Globus pallidus (tissue), 1 donor: ENCODE data around the gene OVCA2.

ENCODE experiments used
- DNase-seq: peaks from one replicate; pipeline ENCODE4 v3.0.0-alpha.2; 2015; ENCODE audit warnings: low spot score

The OVCA2 gene

GRCh38 chr17:2013994-2014317, 27.9 kb upstream of the OVCA2 start:
- no peak for DNase-seq

DNA sequence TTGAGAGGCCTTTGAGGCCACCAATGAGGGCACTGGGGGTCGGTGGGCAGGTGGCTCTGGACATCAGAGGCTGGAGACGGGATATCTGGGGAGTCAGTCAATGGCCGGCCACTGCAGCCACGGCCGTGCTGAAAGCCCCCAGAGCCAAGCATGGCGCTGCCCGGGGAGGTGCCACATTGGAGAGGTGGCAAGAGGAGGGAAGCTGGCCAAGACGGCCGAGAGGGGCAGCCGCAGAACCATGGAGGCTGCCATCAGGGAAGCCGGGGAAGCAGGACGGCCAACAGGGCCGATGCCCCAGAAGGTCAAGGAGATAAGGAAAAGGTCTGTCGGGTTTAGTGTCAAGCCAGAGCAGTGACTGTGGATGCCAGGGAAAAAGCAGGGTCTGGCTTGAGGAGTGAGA, 26.5 kb upstream of the OVCA2 start:
- DNase-seq: no peak

GRCh38 chr17:2016494-2016893, 25.3 kb upstream of the OVCA2 start:
- no peak for DNase-seq

GRCh38 chr17:2017274-2017941, 24.4 kb upstream of the OVCA2 start:
- DNase-seq: no peak

- no peak for DNase-seq
These were observed 22.9 kb upstream of the OVCA2 start for GRCh38 chr17:2018716-2019510.

DNA sequence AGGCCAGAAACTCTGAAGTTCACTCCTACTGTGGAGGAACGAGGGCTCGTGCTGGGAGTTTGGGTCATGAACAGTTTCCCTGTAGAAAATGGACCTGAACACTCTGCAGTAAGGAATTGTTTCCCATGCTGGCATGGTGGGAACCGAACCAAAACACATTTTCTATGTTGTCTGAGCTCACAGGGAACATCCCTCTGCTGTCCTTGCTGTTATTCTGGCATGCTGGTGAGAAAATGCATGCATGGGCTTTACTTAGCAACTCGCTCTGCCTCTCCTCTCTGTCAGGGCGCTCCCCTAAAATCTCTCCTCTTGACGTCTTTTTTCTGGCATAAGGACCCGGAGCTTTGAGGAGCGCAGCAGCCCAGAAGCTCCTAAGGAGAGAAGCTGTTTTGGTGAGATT, 22.1 kb upstream of the OVCA2 start:
- DNase-seq: no peak

- no peak for DNase-seq
These were observed 21.1 kb upstream of the OVCA2 start for GRCh38 chr17:2020721-2021120.

DNA sequence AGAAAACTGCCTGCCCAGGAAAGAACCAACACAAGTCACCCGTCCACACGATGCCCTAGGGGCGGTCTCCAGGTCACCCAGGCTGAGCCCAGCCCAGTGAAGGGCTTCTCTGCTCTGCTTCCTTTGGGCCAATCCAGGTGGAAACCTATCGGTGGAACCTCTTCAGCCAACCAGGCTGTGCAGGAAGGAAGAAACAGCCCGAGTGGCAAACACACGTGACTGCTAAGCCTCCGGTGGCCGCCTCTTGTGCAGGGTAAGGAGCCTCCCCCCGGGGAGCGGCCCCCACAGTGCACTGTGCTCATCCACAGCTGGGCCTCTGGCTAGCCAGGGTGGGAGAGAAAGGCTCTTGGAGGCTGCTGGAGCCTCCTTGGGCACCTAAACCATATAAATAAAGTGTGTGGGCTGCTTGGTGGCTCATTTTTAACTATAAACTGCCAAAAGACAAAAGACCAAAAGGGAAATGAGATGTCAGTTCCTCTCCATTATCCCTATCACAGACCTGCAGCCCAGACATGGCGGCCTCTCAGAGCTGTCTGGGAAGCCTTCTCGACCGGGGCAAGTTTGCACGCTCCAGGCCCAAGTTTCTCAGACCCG, 19.1 kb upstream of the OVCA2 start:
- DNase-seq: no peak

GRCh38 chr17:2023256-2023655, 18.6 kb upstream of the OVCA2 start:
- DNase-seq: no peak

GRCh38 chr17:2023692-2024571, 17.9 kb upstream of the OVCA2 start:
- no peak for DNase-seq

- no peak for DNase-seq
These were observed 17.1 kb upstream of the OVCA2 start for GRCh38 chr17:2024572-2025219.

DNA sequence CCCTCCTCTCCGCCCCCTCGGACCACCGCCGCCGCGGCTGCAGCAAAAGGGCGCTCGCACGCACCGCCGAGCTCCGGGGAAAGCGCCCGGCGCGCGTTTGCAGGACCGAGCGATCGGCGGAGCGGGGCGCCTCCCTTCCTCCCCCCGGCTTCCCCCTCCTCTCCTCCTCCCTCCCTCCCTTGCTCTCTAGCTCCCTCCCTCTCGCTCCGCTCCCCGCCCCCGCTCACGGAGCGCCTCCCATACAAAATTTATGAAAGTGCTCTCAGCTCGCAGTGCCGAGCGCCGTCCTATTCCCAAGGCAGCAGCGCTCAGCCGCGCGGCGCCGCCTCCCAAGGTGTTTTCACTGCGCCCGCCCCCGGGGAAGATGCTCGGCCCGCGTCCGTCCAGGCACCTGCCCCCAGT, 16.6 kb upstream of the OVCA2 start, which contains the start of gene RTN4RL1:
Gene RTN4RL1 (minus strand): TSS at position 115 of the 402 bp plus-strand sequence. CDS start 469 bp downstream, outside the sequence.
- no peak for DNase-seq

GRCh38 chr17:2025622-2026309, 16.1 kb upstream of the OVCA2 start:
- no peak for DNase-seq

GRCh38 chr17:2027528-2028233, 14.1 kb upstream of the OVCA2 start:
- DNase-seq: no peak

GRCh38 chr17:2028234-2028614, 13.6 kb upstream of the OVCA2 start:
- DNase-seq: no peak

- DNase-seq: no peak
These were observed 13.1 kb upstream of the OVCA2 start for GRCh38 chr17:2028737-2029136.

- peak; percentile 77 for DNase-seq
These were observed 11.7 kb upstream of the OVCA2 start, which contains the start of gene DPH1 for GRCh38 chr17:2029911-2030778. Gene DPH1, plus strand, starts transcription at chr17:2030153. Its CDS starts 17 bp downstream, at chr17:2030170.

DNA sequence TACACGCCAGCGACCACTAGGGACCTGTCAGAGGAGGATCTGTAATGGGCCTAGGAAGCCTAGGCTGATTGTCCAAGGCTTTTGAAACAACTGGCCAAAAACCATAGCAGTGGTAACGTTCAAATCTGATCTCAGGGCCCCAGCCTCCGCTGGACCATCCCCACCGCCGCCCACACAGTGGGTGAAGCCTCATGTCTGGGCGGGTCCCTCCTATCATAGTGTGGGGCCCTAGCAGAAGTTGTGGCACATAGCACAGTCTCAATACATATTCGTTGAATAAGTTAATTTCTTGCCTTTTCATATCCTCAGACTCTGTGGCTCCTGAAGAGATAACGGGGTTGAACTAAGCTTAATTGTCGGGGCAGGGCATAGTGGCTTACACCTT, 11.1 kb upstream of the OVCA2 start:
- no peak for DNase-seq

DNA sequence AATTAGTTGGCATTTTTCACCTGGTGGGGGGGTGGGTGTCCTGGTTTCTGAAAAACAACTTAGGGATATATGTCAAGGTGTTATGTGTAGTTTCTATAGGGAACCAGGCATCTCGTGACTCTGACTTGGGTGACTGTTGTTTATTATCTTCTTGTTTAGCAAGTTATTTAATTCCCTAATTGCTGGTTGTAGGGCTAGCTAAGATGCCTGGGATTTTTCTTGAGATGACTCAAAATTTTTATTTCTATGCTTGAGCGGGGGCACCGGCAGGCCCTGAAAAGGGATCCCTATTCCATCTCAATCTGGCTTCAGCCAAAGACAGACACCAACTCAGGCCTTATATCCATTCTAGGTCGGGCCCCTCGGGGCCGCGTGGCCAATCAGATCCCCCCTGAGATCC, 8.7 kb upstream of the OVCA2 start:
- DNase-seq: no peak
